ENCODE data around the gene GPD1.
A peak's percentile ranks its signal among the peaks of the same experiment; 100 is the strongest.
"Not testable (repeated sequence)": the region's sequence is repeated elsewhere in the genome, so short reads cannot be mapped to it uniquely, and the experiment has no call there.

The GPD1 gene

GRCh38 chr12:50074936-50075807, 28.6 kb upstream of the GPD1 start:
- no peak for DNase-seq

GRCh38 chr12:50075808-50076170, 28.0 kb upstream of the GPD1 start:
- DNase-seq: no peak

GRCh38 chr12:50077099-50077498, 26.7 kb upstream of the GPD1 start:
- DNase-seq: no peak

- DNase-seq: no peak
Observed at GRCh38 chr12:50078281-50078680, 25.5 kb upstream of the GPD1 start.

- no peak for DNase-seq
Observed at GRCh38 chr12:50079771-50080170, 24.0 kb upstream of the GPD1 start.

GRCh38 chr12:50081096-50081808, 22.6 kb upstream of the GPD1 start:
- no peak for DNase-seq

- no peak for DNase-seq
Observed at GRCh38 chr12:50082644-50083043, 21.2 kb upstream of the GPD1 start.

GRCh38 chr12:50083301-50083700, 20.5 kb upstream of the GPD1 start:
- no peak for DNase-seq

- not testable (repeated sequence) for DNase-seq
Observed at GRCh38 chr12:50084409-50084774, 19.4 kb upstream of the GPD1 start.

GRCh38 chr12:50084775-50085614, 18.8 kb upstream of the GPD1 start, which contains the start of gene SMARCD1:
SMARCD1 (plus strand) TSS chr12:50085342; CDS start chr12:50085370, 28 bp downstream.
- DNase-seq: peak; percentile 71

- DNase-seq: no peak
Observed at GRCh38 chr12:50085615-50086072, 18.2 kb upstream of the GPD1 start.

- no peak for DNase-seq
Observed at GRCh38 chr12:50086148-50086547, 17.7 kb upstream of the GPD1 start.

- no peak for DNase-seq
Observed at GRCh38 chr12:50087151-50087550, 16.7 kb upstream of the GPD1 start.

GRCh38 chr12:50087995-50088394, 15.8 kb upstream of the GPD1 start:
- DNase-seq: no peak

- DNase-seq: no peak
Observed at GRCh38 chr12:50088577-50089335, 15.1 kb upstream of the GPD1 start.

GRCh38 chr12:50089730-50090129, 14.1 kb upstream of the GPD1 start:
- DNase-seq: no peak

GRCh38 chr12:50090391-50090790, 13.4 kb upstream of the GPD1 start:
- no peak for DNase-seq

- no peak for DNase-seq
Observed at GRCh38 chr12:50097952-50098351, 5.9 kb upstream of the GPD1 start.

- DNase-seq: no peak
Observed at GRCh38 chr12:50099302-50100008, 4.4 kb upstream of the GPD1 start.

- DNase-seq: no peak
Observed at GRCh38 chr12:50100561-50100960, 3.2 kb upstream of the GPD1 start.

GRCh38 chr12:50101663-50102062, 2.1 kb upstream of the GPD1 start:
- DNase-seq: no peak

- no peak for DNase-seq
Observed at GRCh38 chr12:50102131-50102531, 1.7 kb upstream of the GPD1 start.

All from NCI-H524 treated with DMSO at 0.1 percent for 48 hours (cell line).